GM20000 (cell line): ENCODE results near the gene VGLL3.
"Not testable (repeated sequence)": the region's sequence is repeated elsewhere in the genome, so short reads cannot be mapped to it uniquely, and the experiment has no call there.

Experiments used
- DNase-seq: peaks from one replicate; pipeline ENCODE4 v3.0.0; 2012; ENCODE audit warnings: low spot score
- TF ChIP-seq, protein P1 (sequence below): IDR thresholded peaks from 2 replicates; pipeline ENCODE4 v1.5.1; 2012; ENCODE audit warnings: mild to moderate bottlenecking, control low read depth; ENCODE audit errors: extremely low read depth, missing control alignments

The VGLL3 gene

DNA sequence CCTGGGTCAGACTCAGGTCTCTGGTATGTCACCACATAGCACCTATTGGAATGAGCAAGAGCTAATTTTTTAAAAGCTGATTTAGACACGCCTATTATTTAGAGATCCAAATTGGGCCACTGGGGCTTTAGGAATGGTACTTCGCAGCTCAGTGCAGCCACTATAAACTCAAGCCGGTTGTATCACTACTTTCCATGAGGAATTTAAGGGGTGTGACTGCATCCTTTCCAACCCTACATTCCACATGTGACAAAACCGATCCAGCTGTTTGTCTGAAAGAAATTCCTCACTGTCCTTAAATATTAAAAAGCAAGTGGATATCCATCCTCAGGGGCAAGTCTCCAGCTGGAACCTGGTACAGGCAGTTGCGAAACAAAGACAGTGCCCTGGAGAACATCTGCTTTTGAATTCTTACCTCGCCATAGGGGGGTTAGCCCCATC, 12.8 kb downstream of the VGLL3 start:
- no peak for DNase-seq
- TF ChIP-seq, protein P1, sequence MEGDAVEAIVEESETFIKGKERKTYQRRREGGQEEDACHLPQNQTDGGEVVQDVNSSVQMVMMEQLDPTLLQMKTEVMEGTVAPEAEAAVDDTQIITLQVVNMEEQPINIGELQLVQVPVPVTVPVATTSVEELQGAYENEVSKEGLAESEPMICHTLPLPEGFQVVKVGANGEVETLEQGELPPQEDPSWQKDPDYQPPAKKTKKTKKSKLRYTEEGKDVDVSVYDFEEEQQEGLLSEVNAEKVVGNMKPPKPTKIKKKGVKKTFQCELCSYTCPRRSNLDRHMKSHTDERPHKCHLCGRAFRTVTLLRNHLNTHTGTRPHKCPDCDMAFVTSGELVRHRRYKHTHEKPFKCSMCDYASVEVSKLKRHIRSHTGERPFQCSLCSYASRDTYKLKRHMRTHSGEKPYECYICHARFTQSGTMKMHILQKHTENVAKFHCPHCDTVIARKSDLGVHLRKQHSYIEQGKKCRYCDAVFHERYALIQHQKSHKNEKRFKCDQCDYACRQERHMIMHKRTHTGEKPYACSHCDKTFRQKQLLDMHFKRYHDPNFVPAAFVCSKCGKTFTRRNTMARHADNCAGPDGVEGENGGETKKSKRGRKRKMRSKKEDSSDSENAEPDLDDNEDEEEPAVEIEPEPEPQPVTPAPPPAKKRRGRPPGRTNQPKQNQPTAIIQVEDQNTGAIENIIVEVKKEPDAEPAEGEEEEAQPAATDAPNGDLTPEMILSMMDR, result no peak

DNA sequence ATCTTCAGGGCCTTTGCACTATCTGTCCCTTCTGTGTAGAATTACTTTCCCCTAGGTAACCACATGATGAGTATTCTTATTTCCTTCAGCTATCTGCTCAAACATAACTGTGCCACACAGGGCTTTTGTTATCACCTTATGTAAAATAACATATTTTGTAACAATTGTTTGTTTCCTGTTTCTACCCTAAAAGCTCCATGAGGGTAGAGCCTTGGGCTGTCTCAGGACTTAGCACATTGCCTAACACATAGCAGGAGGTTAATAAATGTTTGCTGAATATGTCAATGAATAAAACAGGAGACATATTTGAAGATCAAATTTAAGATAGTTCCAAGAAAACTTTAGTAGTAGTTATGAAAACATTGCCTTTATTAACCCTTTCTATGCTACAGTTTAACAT, 14.7 kb downstream of the VGLL3 start:
- DNase-seq, result no peak
- TF ChIP-seq, protein P1, result no peak

DNA sequence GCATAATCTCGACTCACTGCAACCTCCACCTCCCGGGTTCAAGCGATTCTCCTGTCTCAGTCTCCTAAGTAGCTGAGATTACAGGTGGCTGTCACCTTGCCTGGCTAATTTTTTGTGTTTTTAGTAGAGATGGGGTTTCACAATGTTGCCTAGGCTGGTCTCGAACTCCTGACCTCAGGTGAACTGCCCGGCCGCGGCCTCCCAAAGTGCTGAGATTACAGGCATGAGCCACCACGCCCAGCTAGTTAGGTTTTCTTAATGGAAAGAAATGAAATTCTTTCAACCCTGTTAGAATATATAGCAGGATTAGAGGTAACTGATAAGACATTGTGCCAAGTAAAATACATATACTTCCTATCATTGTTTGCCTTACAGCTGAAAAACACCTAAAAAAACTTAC, 16.8 kb downstream of the VGLL3 start:
- DNase-seq, result not testable (repeated sequence)

DNA sequence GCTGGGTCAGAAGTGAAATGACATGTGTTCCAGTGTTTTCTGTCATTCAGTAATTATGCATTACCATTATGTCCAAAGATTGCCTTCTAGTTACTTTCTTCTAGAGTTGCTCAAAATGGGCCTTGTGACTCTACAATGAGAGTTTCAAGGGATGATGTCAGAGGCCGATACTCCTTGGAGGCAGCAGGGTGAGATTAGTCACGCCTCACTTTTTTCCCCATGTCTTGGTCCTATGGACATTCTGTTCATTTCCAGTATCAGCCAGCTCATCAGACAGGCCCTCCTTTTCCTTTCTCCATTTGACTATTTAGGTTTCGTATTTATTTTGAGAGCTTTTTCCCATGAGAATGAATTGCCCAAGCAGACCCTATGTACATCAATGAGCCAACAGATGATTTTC, 17.5 kb downstream of the VGLL3 start:
- no peak for DNase-seq
- TF ChIP-seq, protein P1, result no peak

DNA sequence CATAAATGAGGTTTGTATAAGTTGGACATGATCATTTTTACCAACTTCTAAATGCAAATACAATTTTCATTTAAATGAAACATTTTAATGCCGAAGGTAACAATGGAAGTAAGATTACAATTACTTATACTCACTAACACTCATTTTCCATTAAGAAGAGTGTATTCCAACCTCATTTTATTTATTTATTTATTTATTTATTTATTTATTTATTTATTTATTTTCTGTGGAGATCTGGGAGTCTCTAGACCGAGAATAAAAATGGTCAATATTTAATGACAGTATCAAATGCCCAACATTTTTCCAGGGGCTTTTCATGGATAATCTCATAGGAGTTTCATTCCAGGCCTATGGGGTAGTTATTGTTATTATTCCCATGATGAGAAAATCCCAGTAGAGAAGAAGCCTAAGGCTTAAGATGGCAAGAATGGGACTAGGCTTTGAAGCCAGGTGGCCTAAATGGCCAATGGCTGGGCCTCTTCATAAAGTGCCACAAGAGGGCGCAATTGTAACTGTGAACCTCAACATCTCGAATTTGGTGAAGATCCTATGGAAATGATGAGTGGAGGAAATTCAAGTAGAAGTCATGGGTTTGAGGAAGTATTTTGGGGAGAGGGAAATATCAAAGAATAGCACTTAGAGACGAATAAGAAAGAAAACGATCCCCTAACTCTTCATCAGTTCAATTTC, 21.3 kb downstream of the VGLL3 start:
- TF ChIP-seq, protein P1, result peak; percentile 83
- peak; percentile 46 for DNase-seq

DNA sequence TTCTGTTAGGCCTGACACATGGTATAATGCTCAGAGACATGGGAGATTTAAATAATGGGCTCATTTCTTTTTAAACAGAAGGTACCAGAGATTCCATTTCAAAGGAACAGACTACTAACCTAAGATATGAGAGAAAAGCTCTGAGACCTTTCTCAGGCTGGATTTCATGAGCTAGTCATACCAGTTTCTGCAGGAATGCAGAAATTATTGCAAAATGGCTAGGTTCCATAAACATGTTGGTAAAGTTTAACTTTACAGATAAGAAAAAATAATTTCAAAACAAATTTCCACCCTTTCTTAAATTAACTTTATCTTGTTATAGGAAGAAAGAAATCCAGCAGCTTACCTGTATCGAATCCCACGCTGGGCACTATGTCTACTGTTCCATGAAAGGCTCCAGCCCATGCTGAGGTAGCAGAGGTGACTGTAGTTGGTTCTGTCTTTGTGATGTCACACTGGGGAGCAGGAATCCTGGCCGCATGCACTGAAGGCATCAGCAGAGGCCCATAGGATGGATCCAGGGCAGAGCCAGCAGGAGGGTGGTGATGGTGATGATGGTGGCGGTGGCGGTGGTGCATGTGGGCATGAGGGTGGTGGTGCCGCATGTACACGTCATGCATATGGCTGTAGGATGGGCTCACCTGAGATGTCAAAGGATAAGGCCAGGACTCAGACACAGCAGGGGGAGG, 22.6 kb downstream of the VGLL3 start:
- TF ChIP-seq, protein P1, result no peak
- no peak for DNase-seq

DNA sequence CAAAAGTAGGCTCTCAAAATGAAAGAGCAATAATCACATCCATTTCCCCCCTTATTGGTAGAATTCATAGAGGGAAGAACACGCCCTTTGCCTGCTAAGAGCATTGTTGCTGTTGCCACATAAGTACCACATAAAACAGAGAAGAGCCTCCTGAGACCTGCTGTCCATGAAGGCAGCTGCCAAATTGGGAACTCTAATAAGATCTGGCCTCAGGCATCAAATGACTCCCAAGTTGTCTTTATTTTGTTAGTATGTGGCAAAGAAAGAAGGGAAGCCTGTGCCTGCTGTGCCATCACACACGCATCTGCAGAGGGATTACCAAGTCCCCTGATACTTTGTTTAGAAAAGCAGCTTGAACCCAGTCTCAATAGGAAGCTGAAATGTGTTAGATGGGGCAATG, 23.9 kb downstream of the VGLL3 start:
- DNase-seq, result no peak

More for the DNA sequence above, 23.9 kb downstream of the VGLL3 start:
- TF ChIP-seq, protein P1, result no peak
